MCF 10A (cell line): Measurements from ENCODE around the gene RHEX. TPM values are rescaled to one million over a fixed set of nuclear protein-coding genes. Genes with fewer than 3 reads are reported as not detected.

Source experiments
- BruUV-seq: library from RNA; stranded (reverse); fragments of 400-500 nt; replicated peaks from 2 replicates; lab custom pipeline; 2021; lab: Mats Ljungman, UMichigan
- CTCF ChIA-PET: fragments of 300-600 bp; sonication (Branson Sonifier 250); formaldehyde crosslinking; extraction: SDS; loops from one replicate; lab custom pipeline; 2021; ENCODE audit warnings: antibody characterized with exemption, inconsistent platforms; lab: Yijun Ruan, JAX
- POLR2A ChIA-PET: fragments of 300-600, 350-650 bp; sonication (Branson Sonifier 250); formaldehyde crosslinking; extraction: SDS; loops from one replicate; lab custom pipeline; 2020; ENCODE audit warnings: antibody characterized with exemption, inconsistent platforms; lab: Yijun Ruan, JAX
- DNase-seq: peaks from one replicate; pipeline ENCODE4 v3.0.0-alpha.2; 2018; ENCODE audit not compliant: unreplicated experiment
- H3K27ac Mint-ChIP-seq: one replicate; pipeline ENCODE4 v1.8.0; 2022; ENCODE audit warnings: mild to moderate bottlenecking, low read depth, mixed read lengths; ENCODE audit not compliant: unreplicated experiment
- H3K27me3 Mint-ChIP-seq: one replicate; pipeline ENCODE4 v1.8.0; 2022; ENCODE audit warnings: mixed read lengths; ENCODE audit not compliant: insufficient read depth, unreplicated experiment
- H3K36me3 Mint-ChIP-seq: one replicate; pipeline ENCODE4 v1.8.0; 2022; ENCODE audit warnings: mild to moderate bottlenecking, moderate library complexity, mixed read lengths; ENCODE audit not compliant: insufficient read depth, unreplicated experiment
- H3K4me1 Mint-ChIP-seq: one replicate; pipeline ENCODE4 v1.8.0; 2022; ENCODE audit warnings: mixed read lengths; ENCODE audit not compliant: insufficient read depth, unreplicated experiment
- H3K4me3 Mint-ChIP-seq: one replicate; pipeline ENCODE4 v1.8.0; 2022; ENCODE audit warnings: mild to moderate bottlenecking, moderate library complexity, mixed read lengths; ENCODE audit not compliant: unreplicated experiment
- H3K9me3 Mint-ChIP-seq: one replicate; pipeline ENCODE4 v1.8.0; 2022; ENCODE audit warnings: mixed read lengths; ENCODE audit not compliant: unreplicated experiment
- intact Hi-C: fragments of 100-400 bp; cut with micrococcal nuclease; formaldehyde crosslinking; loops from 2 replicates; pipeline ENCODE4 v1.14.1; 2022
- total RNA-seq: library from RNA; stranded (reverse); gene quantifications from 2 replicates; pipeline ENCODE4 v1.2.3, GENCODE V29; 2022
- TF ChIP-seq, protein P1 (sequence below): fragments of 200-600 bp; IDR thresholded peaks from one replicate; pipeline ENCODE4 v1.8.0; 2022; ENCODE audit warnings: antibody characterized with exemption, mild to moderate bottlenecking; ENCODE audit not compliant: unreplicated experiment

RHEX gene
- total RNA-seq, 1 experiment from 2014 or later = not detected

GRCh38 chr1:206128196-206128595, 75.2 kb downstream of the RHEX start:
- no peak overlapping the region for H3K27ac Mint-ChIP-seq
- DNase-seq = peak; percentile 65
- ChIA-PET CTCF (interaction anchor here (0.8 to 1.5 kb wide), 5 partner anchors 8 to 151 kb away, joined by 4 to 5 read pairs (median 4); no protein-coding TSS in a partner anchor), POLR2A (interaction anchor here (1.2 kb wide), 1 partner anchor 23 kb away, joined by 3 read pairs; no protein-coding TSS in a partner anchor)
- intact Hi-C loops = no loop called here
- H3K9me3 Mint-ChIP-seq = no peaks in the 10 kb centered on the region
- no peaks in the 10 kb centered on the region for H3K36me3 Mint-ChIP-seq
- TF ChIP-seq, protein P1, sequence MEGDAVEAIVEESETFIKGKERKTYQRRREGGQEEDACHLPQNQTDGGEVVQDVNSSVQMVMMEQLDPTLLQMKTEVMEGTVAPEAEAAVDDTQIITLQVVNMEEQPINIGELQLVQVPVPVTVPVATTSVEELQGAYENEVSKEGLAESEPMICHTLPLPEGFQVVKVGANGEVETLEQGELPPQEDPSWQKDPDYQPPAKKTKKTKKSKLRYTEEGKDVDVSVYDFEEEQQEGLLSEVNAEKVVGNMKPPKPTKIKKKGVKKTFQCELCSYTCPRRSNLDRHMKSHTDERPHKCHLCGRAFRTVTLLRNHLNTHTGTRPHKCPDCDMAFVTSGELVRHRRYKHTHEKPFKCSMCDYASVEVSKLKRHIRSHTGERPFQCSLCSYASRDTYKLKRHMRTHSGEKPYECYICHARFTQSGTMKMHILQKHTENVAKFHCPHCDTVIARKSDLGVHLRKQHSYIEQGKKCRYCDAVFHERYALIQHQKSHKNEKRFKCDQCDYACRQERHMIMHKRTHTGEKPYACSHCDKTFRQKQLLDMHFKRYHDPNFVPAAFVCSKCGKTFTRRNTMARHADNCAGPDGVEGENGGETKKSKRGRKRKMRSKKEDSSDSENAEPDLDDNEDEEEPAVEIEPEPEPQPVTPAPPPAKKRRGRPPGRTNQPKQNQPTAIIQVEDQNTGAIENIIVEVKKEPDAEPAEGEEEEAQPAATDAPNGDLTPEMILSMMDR = no peak
- peaks cover 12% of the 10 kb centered on the region for H3K27me3 Mint-ChIP-seq
- no TSS peak for BruUV-seq
- no peak overlapping the region for H3K4me3 Mint-ChIP-seq
- peaks cover 13% of the 10 kb centered on the region for H3K4me1 Mint-ChIP-seq

- Mint-ChIP-seq H3K27ac (no peak overlapping the region), H3K27me3 (peaks cover 12% of the 10 kb centered on the region), H3K4me1 (peaks cover 13% of the 10 kb centered on the region), H3K9me3 (no peaks in the 10 kb centered on the region), H3K4me3 (no peak overlapping the region), H3K36me3 (no peaks in the 10 kb centered on the region)
- no TSS peak for BruUV-seq
- POLR2A ChIA-PET = no interaction called here
- intact Hi-C loops = no loop called here
- DNase-seq = no peak
- TF ChIP-seq, protein P1 = no peak
- CTCF ChIA-PET = interaction anchor here (0.6 to 1.2 kb wide), 6 partner anchors 98 to 1238 kb away, joined by 3 to 8 read pairs (median 4); no protein-coding TSS in a partner anchor
These were observed 78.1 kb downstream of the RHEX start for GRCh38 chr1:206131037-206131436.

DNA sequence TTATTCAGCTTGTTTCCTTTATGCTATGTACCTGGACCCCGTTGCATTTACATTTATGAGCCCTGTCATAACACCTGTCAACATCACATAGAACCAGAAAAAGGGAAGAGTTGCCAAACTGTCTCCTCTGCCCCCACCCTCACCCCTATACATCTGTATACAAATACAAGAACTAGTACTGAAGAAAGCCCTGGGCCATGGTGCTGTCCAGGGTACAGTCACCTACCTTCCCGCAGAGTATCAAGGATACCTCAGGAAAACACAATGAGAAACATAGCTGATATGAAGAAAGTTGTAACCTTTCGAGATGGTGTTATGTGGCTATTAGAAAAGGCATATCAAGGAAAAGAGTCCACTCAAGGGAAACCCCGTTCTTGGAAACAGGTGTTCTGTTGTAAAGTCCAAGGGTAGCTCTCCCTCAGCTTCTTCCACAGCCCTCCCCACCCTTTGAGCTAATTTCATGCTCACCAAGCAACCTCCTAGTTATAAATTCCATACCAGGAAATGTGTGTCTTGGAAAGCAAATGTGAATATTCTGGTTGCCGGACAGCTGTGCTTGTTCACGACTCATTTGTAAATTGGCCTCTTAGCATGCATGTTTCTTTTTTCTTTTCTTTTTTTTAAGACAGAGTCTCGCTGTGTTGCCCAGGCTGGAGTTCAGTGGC, 80.9 kb downstream of the RHEX start:
- Mint-ChIP-seq H3K36me3 (no peaks in the 10 kb centered on the region), H3K9me3 (no peaks in the 10 kb centered on the region), H3K4me1 (no peaks in the 10 kb centered on the region), H3K27ac (no peak overlapping the region), H3K27me3 (peaks cover 22% of the 10 kb centered on the region), H3K4me3 (no peak overlapping the region)
- TF ChIP-seq, protein P1 = no peak
- no TSS peak for BruUV-seq
- DNase-seq = no peak
- intact Hi-C loops = no loop called here
- POLR2A ChIA-PET = interaction anchor here (0.7 to 0.9 kb wide), 2 partner anchors 9 to 10 kb away, joined by 3 to 4 read pairs; no protein-coding TSS in a partner anchor
- CTCF ChIA-PET = interaction anchor here (0.6 to 2.1 kb wide), 8 partner anchors 9 to 1538 kb away, joined by 3 to 7 read pairs (median 4); no protein-coding TSS in a partner anchor

- no TSS peak for BruUV-seq
- Mint-ChIP-seq H3K4me1 (no peaks in the 10 kb centered on the region), H3K4me3 (no peak overlapping the region), H3K27me3 (peaks cover 36% of the 10 kb centered on the region), H3K27ac (no peak overlapping the region), H3K36me3 (no peaks in the 10 kb centered on the region), H3K9me3 (no peaks in the 10 kb centered on the region)
- ChIA-PET POLR2A (no interaction called here), CTCF (no interaction called here)
- TF ChIP-seq, protein P1 = no peak
- intact Hi-C loops = no loop called here
- DNase-seq = no peak
These were observed 82.3 kb downstream of the RHEX start for GRCh38 chr1:206135248-206135647.
